Erythroblast (primary cell): ENCODE measurements around the gene ELP4.
A peak's percentile ranks its signal among the peaks of the same experiment; 100 is the strongest.

Source experiments
- DNase-seq, 2 experiments: peaks; one replicate each; lab custom pipeline; 2025; lab: John Stamatoyannopoulos, UW
- GATA1 ChIP-seq: IDR thresholded peaks from 2 replicates; pipeline ENCODE4 v1.6.1; 2011; ENCODE audit warnings: low read depth, mild to moderate bottlenecking, control low read depth, low read length, moderate library complexity
- POLR2A ChIP-seq: IDR thresholded peaks from 2 replicates; pipeline ENCODE4 v1.6.1; 2011; ENCODE audit warnings: mild to moderate bottlenecking, low read length

The ELP4 gene

DNA sequence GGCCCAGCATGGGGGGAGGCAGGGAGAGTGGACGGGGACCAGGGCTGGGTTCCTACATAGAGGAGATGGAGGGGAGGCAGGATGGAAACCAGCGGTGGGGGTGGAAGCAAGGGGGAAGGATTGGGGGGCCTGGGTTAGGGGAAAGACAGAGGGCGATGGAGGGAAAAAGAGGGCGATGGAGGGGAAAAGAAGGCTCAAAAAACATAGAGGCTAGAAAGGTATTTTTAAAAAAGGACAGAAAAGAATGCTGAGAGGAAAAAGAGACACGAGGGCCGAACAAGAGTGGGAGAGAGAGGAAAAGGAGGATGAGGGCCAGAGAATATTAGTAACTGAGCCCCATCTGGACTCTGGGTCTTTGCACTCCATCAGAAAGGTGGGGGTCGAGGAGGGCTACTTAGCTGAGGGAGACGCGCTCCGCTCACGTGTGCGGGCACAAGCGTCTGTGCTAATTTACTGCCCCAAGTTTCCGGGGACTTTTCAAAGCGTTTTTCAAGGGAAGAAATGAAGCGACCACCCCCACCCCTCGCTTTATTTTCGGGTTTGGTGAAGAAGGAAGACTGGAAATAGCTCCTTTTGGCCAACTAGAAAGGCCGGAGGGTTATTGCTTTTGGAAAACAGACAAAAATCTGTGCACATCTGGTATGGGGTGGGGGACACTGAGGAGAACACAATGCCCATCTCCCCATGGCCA is 287.1 kb downstream of the ELP4 start:
- DNase-seq: no peak
- TF ChIP-seq POLR2A (no peak), GATA1 (no peak)

DNA sequence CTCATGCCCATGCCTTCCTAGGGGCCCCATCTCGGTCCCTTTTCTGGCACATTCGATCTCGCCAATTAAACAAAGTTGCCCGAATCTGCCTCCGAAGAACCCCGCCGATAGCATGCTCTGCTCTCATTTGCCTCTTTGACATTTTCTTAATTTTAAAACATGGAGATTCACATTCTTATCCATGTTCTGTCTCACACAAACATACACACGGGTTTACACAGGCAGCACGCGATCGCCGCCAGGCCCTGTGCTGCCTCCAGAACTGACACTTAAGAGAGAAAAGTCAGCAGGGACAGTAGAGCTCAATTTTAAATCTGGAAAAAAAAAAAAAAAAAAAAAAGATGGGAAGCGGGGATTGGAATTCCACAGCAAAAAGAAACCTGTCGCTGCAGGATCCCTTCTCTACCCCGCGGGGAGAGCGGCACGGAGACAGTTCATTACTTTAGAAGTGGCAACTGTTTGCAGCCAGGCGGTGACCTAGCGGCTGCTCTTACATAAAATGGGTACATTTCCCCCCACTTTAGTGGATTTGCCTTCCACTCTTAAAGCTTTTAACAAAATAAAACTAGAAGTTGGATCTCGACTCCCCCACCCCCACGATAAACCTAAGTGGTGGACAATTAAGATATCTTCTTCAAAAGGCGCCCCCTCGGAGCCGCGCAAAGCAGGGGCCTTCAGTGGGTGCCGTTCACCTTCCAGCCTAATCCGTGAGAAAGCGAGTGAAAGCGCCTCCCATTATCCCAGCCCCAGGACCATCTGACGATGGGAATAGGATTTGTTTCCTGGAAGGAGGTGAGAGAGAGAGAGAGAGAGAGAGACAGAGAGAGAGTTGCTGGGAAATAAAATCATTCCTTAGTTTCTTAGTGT is 287.9 kb downstream of the ELP4 start:
- no peak for TF ChIP-seq GATA1
- TF ChIP-seq POLR2A: no peak

DNA sequence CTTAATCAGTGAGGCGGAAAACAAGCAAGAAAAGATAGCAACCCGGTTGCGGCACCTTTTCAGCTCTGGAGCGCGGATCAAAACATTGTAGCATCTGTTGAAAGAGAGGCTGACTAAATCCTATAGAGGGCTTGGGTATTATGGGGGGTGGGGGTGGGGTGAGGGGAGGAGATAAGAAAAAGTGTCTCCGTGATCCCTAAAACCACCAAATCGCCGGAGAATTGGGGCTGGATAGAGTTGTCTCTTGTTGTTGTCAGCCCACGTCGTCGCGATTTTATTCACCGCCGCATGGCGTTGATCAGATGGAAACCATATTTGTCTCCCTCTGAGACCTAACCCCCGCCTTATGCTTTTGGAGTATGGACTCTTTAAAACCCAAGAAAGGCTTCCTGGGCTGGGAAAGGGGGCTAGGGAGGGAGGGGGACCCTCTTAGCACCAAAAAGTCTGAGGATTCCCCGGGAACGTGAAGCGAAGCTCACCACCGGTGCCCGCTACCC is 288.5 kb downstream of the ELP4 start:
- no peak for TF ChIP-seq POLR2A
- no peak for TF ChIP-seq GATA1
- DNase-seq: no peak

More for the DNA sequence above, 287.9 kb downstream of the ELP4 start:
- no peak for DNase-seq

GRCh38 chr11:31798554-31799434 is 289.2 kb downstream of the ELP4 start:
- peak; percentile 13 to 36 for DNase-seq
- TF ChIP-seq POLR2A (no peak), GATA1 (no peak)

- DNase-seq: no peak
- TF ChIP-seq GATA1 (no peak), POLR2A (no peak)
Measured at GRCh38 chr11:31799435-31800397, 290.1 kb downstream of the ELP4 start.

DNA sequence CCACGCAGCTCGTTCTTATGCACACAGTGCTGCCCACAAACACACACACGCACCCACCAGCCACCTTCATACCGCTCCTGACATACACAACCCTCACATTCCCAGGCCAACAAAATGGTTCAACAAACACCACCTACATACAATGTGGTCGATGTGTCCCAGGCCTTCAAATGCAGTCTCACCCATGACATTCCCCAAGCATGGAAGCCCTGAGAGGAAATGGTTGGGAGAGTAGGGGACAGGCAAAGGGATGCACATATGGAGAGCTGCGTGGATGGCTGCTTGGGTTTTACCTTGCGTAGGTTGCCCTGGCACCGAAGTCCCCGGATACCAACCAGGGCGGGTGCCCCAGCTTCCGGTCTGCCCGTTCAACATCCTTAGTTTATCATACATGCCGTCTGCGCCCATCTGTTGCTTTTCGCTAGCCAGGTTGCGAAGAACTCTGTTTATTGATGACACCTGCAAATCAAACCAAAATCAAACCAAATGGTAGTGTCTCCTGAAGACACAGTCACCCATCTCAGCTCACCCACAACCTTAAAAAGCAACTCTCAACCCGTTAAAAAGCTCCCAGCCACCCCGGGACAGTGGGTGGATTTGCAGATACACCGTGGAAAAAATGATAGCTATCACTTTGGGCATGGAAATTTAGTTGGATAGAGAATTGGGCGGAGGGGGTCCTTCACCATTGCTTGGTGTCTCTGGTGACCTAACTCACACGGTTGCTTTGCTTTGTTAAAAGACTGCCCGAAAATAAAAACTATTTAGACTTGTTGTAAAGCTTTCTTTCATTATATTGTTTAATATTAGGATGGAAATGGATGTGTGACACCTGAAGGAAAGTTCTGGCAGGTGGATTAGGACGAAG is 291.1 kb downstream of the ELP4 start:
- no peak for DNase-seq
- TF ChIP-seq GATA1: no peak
- TF ChIP-seq POLR2A: no peak

- no peak for TF ChIP-seq POLR2A
- TF ChIP-seq GATA1: no peak
- no peak for DNase-seq
Measured at GRCh38 chr11:31801298-31801702, 291.7 kb downstream of the ELP4 start.

- no peak for TF ChIP-seq GATA1
- no peak for DNase-seq
Measured at GRCh38 chr11:31802000-31802551, 292.5 kb downstream of the ELP4 start.

DNA sequence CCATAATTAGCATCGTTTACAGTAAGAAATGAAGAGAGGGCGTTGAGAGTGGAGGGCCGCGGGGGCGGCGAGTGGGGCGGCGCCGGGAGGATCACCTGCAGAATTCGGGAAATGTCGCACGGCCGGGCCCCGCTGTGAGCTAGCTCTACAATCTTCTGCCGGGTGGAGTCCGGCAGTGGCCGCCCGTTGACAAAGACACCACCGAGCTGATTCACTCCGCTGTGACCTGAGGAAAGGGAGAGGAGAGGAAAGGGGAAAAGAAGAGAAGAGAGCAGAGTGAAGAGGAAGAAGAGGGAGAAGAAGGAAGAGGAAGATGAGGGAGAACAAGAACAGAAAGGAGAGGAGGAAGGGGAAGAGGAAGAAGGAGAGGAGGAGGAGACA is 293.0 kb downstream of the ELP4 start:
- TF ChIP-seq GATA1 (no peak), POLR2A (no peak)
- no peak for DNase-seq

DNA sequence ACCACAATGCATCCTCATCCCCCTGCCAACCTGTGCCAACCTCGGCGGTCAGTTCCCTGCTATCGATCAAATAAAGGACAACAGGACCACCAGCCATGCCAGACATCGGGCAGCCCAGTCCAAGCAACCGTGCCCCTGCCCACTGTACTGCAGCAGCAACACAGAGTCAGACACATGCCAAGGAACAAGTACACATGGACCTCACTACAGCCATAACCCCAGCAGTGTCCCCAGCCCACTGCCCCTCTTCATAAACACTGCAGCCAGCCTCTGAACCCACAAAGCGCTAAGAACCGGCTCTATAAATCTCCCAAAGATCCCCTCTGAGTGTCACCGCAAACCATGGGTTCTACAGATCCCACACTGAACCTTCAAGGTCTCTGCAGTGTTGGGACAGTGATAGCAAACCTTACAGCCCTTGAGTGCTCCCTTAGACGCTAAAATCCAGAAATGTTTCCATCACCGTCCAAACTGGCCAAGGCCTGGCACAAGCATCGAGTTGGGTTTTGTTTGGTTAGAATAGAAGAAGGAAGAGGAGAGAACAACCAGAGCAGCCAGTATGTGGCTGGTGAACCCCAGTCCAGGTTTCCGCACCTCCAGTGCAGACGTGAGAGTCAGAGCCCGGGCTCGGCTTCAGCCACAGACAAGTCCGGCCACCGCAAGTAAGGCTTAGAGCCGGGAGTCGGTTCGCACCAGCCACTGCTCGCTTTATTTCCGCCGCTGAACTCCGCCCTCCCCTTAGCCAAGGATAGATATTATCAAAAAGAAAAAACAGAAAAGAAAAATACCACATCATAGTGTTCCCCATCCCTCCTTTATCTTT is 293.6 kb downstream of the ELP4 start:
- no peak for TF ChIP-seq POLR2A
- no peak for TF ChIP-seq GATA1
- DNase-seq: no peak

DNA sequence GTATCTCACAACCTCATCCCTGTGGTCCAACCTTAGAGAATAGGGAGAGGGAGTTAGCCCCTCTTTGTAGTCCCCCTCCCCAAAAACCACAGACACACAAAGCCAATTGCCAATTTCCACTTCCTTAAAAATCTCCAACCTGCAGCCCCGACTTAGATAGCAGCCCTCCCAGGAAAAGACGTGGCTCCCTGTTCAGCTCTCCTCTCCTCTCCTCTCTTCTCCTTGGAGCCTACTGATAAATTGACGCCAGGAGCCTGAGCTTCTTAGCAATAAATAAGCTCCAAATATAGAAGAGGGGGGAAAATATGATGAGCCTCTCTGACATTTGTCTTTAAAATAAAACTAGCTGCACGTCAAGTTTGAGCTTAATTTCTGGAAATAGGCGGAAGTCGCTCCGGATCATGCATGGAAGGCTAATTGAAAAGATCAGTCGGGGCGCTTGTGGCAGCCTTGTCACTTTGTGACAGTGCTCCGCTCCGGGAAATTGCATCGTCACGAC is 294.3 kb downstream of the ELP4 start:
- no peak for TF ChIP-seq GATA1

More for the DNA sequence above, 294.3 kb downstream of the ELP4 start:
- no peak for DNase-seq
